Smooth muscle cell (in vitro differentiated cells): ENCODE results near the gene CDC6. TPM values are rescaled to one million over a fixed set of nuclear protein-coding genes. Genes with fewer than 3 reads are reported as not detected.

Source experiments
- DNase-seq: peaks from one replicate; lab custom pipeline; 2025; ENCODE audit not compliant: unreplicated experiment; lab: John Stamatoyannopoulos, UW
- H2AFZ ChIP-seq: fragments of 200-600 bp; sonication (generic); 2 replicates; pipeline ENCODE4 v1.6.0; 2016; ENCODE audit warnings: antibody characterized with exemption, low read depth, mild to moderate bottlenecking
- H3F3A ChIP-seq: fragments of 200-600 bp; sonication (generic); 2 replicates; pipeline ENCODE4 v1.6.0; 2017; ENCODE audit warnings: antibody characterized with exemption, low read depth
- H3K27ac ChIP-seq: fragments of 200-600 bp; sonication (generic); 2 replicates; pipeline ENCODE4 v1.5.1; 2016; ENCODE audit warnings: low read depth, mild to moderate bottlenecking
- H3K27me3 ChIP-seq: fragments of 200-600 bp; sonication (generic); 2 replicates; pipeline ENCODE4 v1.6.1; 2016; ENCODE audit warnings: low read depth, mild to moderate bottlenecking
- H3K36me3 ChIP-seq: fragments of 200-600 bp; sonication (generic); 2 replicates; pipeline ENCODE4 v1.5.1; 2016; ENCODE audit warnings: low read depth
- H3K4me1 ChIP-seq: fragments of 200-600 bp; sonication (generic); 2 replicates; pipeline ENCODE4 v1.5.1; 2016; ENCODE audit warnings: low read depth
- H3K4me2 ChIP-seq: fragments of 200-600 bp; sonication (generic); 2 replicates; pipeline ENCODE4 v1.6.0; 2016; ENCODE audit warnings: mild to moderate bottlenecking
- H3K4me3 ChIP-seq: fragments of 200-600 bp; sonication (generic); 2 replicates; pipeline ENCODE4 v1.5.1; 2016; ENCODE audit warnings: mild to moderate bottlenecking
- H3K79me2 ChIP-seq: fragments of 200-600 bp; sonication (generic); 2 replicates; pipeline ENCODE4 v1.6.0; 2016; ENCODE audit warnings: low read depth, mild to moderate bottlenecking
- H3K9ac ChIP-seq: fragments of 200-600 bp; sonication (generic); 2 replicates; pipeline ENCODE4 v1.6.0; 2016; ENCODE audit warnings: low read depth
- H3K9me3 ChIP-seq: fragments of 200-600 bp; sonication (generic); replicated peaks from 2 replicates; pipeline ENCODE4 v1.5.1; 2016; ENCODE audit warnings: low read depth
- H4K20me1 ChIP-seq: fragments of 200-600 bp; sonication (generic); 2 replicates; pipeline ENCODE4 v1.6.0; 2016; ENCODE audit warnings: low read depth
- WGBS: methylation state at CpG from one replicate; pipeline ENCODE4 v1.1.7; 2016; ENCODE audit warnings: low lambda C conversion rate; 5-methylcytosine and 5-hydroxymethylcytosine counted together
- polyA plus RNA-seq: library from polyadenylated mRNA; unstranded; fragments of >200 nt; fragmentation: Nextera tagmentation; extraction: Ambion mirVana; gene quantifications from 2 replicates; pipeline ENCODE4 v1.2.1, GENCODE V29; 2016
- total RNA-seq: library from RNA; depleted of rRNA; stranded (reverse); fragments of >200 nt; gene quantifications from 2 replicates; pipeline ENCODE4 v1.2.3, GENCODE V29; 2014
- TF ChIP-seq, protein P1 (sequence below): fragments of 200-600 bp; sonication (generic); IDR thresholded peaks from 2 replicates; pipeline ENCODE4 v1.5.1; 2017; ENCODE audit warnings: borderline replicate concordance, mild to moderate bottlenecking, antibody characterized with exemption; ENCODE audit not compliant: insufficient read depth, poor library complexity, severe bottlenecking

The CDC6 gene
- total and polyA plus RNA-seq, 2 experiments from 2014 or later: 5.5 to 15.1 TPM

DNA sequence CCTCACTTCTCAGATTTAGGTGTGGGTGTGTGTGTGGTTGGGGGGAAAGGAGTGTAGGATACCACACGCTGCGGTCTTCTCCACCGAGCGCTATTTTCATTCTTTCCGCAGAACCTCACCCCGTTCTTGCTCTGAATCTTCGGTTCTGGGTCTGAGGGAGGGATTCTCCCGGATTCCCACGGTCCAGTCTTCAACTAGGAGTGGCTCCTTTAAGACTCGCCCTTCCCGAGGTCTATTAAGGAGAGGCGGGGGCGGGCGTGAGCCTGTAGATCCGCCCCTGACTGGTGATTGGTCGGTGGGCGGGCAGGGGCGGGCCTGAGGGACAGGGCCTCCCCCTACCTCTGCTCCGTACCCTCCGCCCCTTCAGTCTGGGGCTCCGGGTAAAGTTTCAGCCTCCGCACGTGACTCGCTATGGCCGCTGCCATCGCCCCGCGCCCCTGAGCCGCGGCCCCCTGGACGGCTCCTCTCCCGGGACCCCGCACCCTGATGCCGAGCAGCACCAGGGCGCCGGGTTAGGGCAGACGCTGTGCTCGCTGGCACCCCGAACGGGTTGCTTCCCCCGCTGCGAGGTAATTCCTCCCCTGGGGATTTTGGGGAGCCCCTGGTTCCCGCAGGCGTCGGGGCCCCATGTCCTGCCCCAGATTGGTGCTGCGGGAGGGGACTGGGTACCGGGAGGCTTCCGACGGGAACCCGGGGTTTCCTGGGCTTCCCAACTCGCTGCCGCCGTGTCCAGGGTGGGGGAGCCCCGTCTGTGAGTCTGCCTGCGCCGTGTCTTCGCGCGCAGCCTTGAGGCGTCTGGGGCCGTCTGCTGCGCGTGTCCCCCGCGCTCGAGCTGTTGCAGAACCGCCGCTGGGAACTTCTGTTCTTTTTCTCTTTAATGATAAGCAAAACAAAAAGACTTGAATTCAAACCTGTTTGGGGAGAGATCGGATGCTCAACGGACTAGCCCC is 30.5 kb downstream of the CDC6 start:
- WGBS: under 1% methylated on average over 65 of the region's 70 CpGs

GRCh38 chr17:40318830-40319391 is 31.2 kb downstream of the CDC6 start:
- H3K27me3 ChIP-seq: no peaks in the 10 kb centered on the region
- no peak for DNase-seq
- TF ChIP-seq, protein P1, sequence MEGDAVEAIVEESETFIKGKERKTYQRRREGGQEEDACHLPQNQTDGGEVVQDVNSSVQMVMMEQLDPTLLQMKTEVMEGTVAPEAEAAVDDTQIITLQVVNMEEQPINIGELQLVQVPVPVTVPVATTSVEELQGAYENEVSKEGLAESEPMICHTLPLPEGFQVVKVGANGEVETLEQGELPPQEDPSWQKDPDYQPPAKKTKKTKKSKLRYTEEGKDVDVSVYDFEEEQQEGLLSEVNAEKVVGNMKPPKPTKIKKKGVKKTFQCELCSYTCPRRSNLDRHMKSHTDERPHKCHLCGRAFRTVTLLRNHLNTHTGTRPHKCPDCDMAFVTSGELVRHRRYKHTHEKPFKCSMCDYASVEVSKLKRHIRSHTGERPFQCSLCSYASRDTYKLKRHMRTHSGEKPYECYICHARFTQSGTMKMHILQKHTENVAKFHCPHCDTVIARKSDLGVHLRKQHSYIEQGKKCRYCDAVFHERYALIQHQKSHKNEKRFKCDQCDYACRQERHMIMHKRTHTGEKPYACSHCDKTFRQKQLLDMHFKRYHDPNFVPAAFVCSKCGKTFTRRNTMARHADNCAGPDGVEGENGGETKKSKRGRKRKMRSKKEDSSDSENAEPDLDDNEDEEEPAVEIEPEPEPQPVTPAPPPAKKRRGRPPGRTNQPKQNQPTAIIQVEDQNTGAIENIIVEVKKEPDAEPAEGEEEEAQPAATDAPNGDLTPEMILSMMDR: no peak
- peaks cover 56% of the 10 kb centered on the region for H4K20me1 ChIP-seq
- H3K9ac ChIP-seq: peak overlapping the region; percentile 98
- H3K4me3 ChIP-seq: peak overlapping the region; percentile 91
- peaks cover 55% of the 10 kb centered on the region for H3K79me2 ChIP-seq
- WGBS: 19% methylated on average over 13 of the region's 13 CpGs
- peaks cover 13% of the 10 kb centered on the region for H3F3A ChIP-seq
- peak overlapping the region; percentile 93 for H3K27ac ChIP-seq
- no peak overlapping the region for H2AFZ ChIP-seq
- peak overlapping the region; percentile 99 for H3K4me2 ChIP-seq
- H3K9me3 ChIP-seq: no peaks in the 10 kb centered on the region
- H3K4me1 ChIP-seq: peaks cover 43% of the 10 kb centered on the region
- no peaks in the 10 kb centered on the region for H3K36me3 ChIP-seq

More for the DNA sequence above, 30.5 kb downstream of the CDC6 start:
- H3K9ac ChIP-seq: peak overlapping the region; percentile 98
- peaks cover 48% of the 10 kb centered on the region for H3K4me1 ChIP-seq
- peak overlapping the region; percentile 93 for H3K27ac ChIP-seq
- H3K9me3 ChIP-seq: no peaks in the 10 kb centered on the region
- peaks cover 48% of the 10 kb centered on the region for H4K20me1 ChIP-seq
- H3K4me3 ChIP-seq: peak overlapping the region; percentile 91
- no peaks in the 10 kb centered on the region for H3K27me3 ChIP-seq
- TF ChIP-seq, protein P1: peak; percentile 7
- H3K4me2 ChIP-seq: peak overlapping the region; percentile 99
- peak; percentile 67 for DNase-seq
- peaks cover 47% of the 10 kb centered on the region for H3K79me2 ChIP-seq
- H3F3A ChIP-seq: peaks cover 13% of the 10 kb centered on the region
- peak overlapping the region; percentile 59 for H2AFZ ChIP-seq
- no peaks in the 10 kb centered on the region for H3K36me3 ChIP-seq

GRCh38 chr17:40319651-40320540 is 32.2 kb downstream of the CDC6 start:
- Histone ChIP-seq H3K9me3 (no peaks in the 10 kb centered on the region), H3K27me3 (no peaks in the 10 kb centered on the region), H3K27ac (no peak overlapping the region), H3F3A (peaks cover 13% of the 10 kb centered on the region), H3K4me2 (peak overlapping the region; percentile 99), H3K4me3 (peak overlapping the region; percentile 91), H2AFZ (no peak overlapping the region), H3K4me1 (peaks cover 34% of the 10 kb centered on the region), H4K20me1 (peaks cover 66% of the 10 kb centered on the region), H3K79me2 (peaks cover 64% of the 10 kb centered on the region), H3K36me3 (no peaks in the 10 kb centered on the region), H3K9ac (no peak overlapping the region)
- no peak for DNase-seq
- TF ChIP-seq, protein P1: no peak
- 83% methylated on average over 9 of the region's 11 CpGs for WGBS
